ENCODE data around the gene EPHB3.

Gene EPHB3

DNA sequence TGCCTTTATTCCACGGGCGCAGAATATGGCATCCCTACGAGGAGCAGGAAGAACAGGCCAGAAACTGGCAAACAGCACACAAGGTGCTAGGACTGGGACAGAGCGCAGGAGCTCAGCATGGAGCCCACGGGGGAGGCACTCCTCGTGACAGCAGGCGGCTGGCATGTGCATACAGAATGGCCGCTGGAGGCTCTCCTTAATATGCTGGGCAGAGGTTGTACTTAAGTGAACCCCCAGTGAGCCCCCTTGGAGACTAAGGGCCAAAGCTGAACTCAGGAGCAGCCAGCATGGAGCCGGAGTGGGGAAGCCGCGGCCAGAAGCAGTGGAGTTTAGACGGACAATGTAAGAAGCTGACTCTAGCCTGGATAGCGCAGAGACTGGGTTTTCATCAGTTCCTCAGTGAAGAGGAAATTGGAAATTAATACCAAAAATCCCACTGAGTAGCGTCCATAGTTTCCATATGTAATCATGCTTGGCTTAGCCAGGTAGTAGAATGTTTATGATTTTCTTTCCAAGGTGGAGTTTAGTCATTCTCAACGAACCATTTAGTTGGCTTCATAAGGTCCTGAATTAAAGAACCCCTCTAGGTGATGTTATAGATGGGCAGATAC is 69.4 kb downstream of the EPHB3 start:
- no peak for DNase-seq

DNA sequence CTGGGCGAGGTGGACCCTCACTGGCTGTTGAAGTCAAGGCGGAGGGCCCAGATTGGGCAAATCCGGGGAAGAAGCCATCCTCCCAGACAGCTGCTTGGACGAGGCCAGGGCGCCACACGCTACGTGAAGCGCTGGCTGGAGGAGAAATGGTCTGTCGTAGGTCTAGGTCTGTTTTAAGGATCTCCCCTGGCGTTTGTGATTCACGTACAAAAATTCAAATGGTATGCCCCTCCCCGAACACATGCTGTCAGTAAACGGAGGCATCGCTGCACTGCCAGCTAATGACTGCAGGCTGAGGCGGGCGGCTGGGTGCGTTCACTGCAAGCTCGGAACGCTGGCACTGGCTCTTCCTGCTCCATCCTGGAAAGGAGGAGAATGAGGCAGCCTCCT is 69.9 kb downstream of the EPHB3 start:
- no peak for DNase-seq

Measured in MV-4-11 (cell line).